ENCODE data around the gene REXO1. TPM values are rescaled to one million over a fixed set of nuclear protein-coding genes. Genes with fewer than 3 reads are reported as not detected.

REXO1 gene
- total and polyA plus RNA-seq, 9 of the 15 experiments (the other 6 are each of a cell fraction or from before 2014, with no cell fraction given): 0.04 to 63.3 (median 15.8) TPM

DNA sequence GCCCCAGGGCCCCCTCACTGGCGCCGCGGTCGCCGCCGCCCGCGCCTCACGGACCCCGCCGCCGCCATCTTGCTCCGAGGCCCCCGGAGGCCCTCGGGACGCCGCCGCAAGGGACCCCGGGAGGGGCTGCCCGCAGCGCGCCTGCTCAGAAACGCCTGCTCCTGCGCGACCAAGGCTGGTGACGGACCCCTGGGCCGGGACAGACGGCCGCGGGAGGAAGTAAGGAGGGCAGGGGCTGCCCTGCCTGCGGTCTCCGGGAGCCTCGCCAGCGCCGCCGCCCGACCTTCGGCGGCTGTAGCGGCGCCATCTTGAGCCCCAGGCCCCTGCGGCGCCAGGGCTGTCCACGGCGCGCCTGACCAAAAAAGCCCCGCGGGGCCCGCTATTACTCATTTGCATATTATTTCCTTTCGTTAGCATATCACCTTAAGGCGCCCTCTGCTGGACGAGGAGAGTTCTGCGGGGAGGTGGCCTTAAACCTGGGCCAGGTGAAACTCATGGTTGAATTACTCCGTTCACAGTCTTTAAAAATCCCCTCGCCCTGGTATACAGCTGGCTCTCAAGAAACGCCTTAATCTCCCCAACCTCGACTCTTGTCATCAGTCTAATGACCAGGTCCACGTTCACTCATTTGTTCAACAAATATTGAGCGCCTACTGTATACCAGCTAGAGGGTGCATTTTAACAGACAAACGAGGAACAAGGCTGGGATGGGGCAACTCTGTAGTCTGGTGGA lies at the start of gene REXO1 (continued):
- peak; percentile 29 for TF ChIP-seq NEUROD1 (IDR thresholded peaks at IDR 0.05; ENCODE audit: borderline replicate concordance, low read depth, low read length, partially characterized antibody)
- 0 out of 2 replicates have a peak, but pooled peaks have one; percentile 26 for TF ChIP-seq ETV5 (CRISPR knock-in tag; IDR thresholded peaks at IDR 0.05; ENCODE audit: low read depth)
- no peak for TF ChIP-seq NCOA4 (IDR thresholded peaks at IDR 0.05; ENCODE audit: partially characterized antibody)
- TF ChIP-seq ZNF766 (CRISPR knock-in tag; conservative IDR thresholded peaks at IDR 0.05): no peak
- TF ChIP-seq NR2F6 (CRISPR knock-in tag; IDR thresholded peaks at IDR 0.05): no peak
- peak; percentile 100 for TF ChIP-seq ZKSCAN8 (CRISPR knock-in tag; IDR thresholded peaks at IDR 0.05)
- peak; percentile 94 for TF ChIP-seq TAF1 (IDR thresholded peaks at IDR 0.05; ENCODE audit: control insufficient read depth, extremely low read depth, insufficient read depth, low read length, severe bottlenecking)
- TF ChIP-seq ZNF589 (CRISPR knock-in tag; IDR thresholded peaks at IDR 0.05; ENCODE audit: low read depth): no peak
- no peak for TF ChIP-seq MYBL2 (IDR thresholded peaks at IDR 0.05; ENCODE audit: low read depth)
- TF ChIP-seq MYBL2 (CRISPR knock-in tag; IDR thresholded peaks at IDR 0.05; ENCODE audit: borderline replicate concordance): no peak
- peak; percentile 78 for TF ChIP-seq ZNF143 (CRISPR knock-in tag; IDR thresholded peaks at IDR 0.05)
- no peak for TF ChIP-seq SRSF1 (IDR thresholded peaks at IDR 0.05; ENCODE audit: low read depth, low read length)
- no peak for TF ChIP-seq COPS2 (conservative IDR thresholded peaks at IDR 0.05)
- no peak for TF ChIP-seq JUN (IDR thresholded peaks at IDR 0.05; ENCODE audit: borderline replicate concordance, low read depth, low read length)
- no peak for TF ChIP-seq JUN (CRISPR knock-in tag; IDR thresholded peaks at IDR 0.05; ENCODE audit: borderline replicate concordance)
- no peak for TF ChIP-seq SP2 (IDR thresholded peaks at IDR 0.05; ENCODE audit: extremely low read depth, low read depth, low read length, poor library complexity, severe bottlenecking)
- no peak for TF ChIP-seq STAT5B (CRISPR knock-in tag; IDR thresholded peaks at IDR 0.05)
- no peak for TF ChIP-seq PYGO2 (tag; IDR thresholded peaks at IDR 0.05)
- no peak for TF ChIP-seq SLC30A9 (CRISPR knock-in tag; IDR thresholded peaks at IDR 0.05)
- TF ChIP-seq ZNF699 (CRISPR knock-in tag; IDR thresholded peaks at IDR 0.05; ENCODE audit: insufficient replicate concordance): no peak
- TF ChIP-seq RFX5 (IDR thresholded peaks at IDR 0.05; ENCODE audit: low read depth, low read length): no peak
- TF ChIP-seq, protein P1, sequence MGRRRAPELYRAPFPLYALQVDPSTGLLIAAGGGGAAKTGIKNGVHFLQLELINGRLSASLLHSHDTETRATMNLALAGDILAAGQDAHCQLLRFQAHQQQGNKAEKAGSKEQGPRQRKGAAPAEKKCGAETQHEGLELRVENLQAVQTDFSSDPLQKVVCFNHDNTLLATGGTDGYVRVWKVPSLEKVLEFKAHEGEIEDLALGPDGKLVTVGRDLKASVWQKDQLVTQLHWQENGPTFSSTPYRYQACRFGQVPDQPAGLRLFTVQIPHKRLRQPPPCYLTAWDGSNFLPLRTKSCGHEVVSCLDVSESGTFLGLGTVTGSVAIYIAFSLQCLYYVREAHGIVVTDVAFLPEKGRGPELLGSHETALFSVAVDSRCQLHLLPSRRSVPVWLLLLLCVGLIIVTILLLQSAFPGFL (CRISPR knock-in tag; IDR thresholded peaks at IDR 0.05): no peak
- TF ChIP-seq MECOM (CRISPR knock-in tag; IDR thresholded peaks at IDR 0.05): no peak
- no peak for TF ChIP-seq KLF13 (tag; IDR thresholded peaks at IDR 0.05; ENCODE audit: borderline replicate concordance, low read depth)
- no peak for TF ChIP-seq PHB2 (IDR thresholded peaks at IDR 0.05; ENCODE audit: low read depth)
- TF ChIP-seq, protein P2, sequence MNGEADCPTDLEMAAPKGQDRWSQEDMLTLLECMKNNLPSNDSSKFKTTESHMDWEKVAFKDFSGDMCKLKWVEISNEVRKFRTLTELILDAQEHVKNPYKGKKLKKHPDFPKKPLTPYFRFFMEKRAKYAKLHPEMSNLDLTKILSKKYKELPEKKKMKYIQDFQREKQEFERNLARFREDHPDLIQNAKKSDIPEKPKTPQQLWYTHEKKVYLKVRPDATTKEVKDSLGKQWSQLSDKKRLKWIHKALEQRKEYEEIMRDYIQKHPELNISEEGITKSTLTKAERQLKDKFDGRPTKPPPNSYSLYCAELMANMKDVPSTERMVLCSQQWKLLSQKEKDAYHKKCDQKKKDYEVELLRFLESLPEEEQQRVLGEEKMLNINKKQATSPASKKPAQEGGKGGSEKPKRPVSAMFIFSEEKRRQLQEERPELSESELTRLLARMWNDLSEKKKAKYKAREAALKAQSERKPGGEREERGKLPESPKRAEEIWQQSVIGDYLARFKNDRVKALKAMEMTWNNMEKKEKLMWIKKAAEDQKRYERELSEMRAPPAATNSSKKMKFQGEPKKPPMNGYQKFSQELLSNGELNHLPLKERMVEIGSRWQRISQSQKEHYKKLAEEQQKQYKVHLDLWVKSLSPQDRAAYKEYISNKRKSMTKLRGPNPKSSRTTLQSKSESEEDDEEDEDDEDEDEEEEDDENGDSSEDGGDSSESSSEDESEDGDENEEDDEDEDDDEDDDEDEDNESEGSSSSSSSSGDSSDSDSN (IDR thresholded peaks at IDR 0.05; ENCODE audit: borderline replicate concordance in 1 of 2, low read depth in 2 of 2, low read length in 2 of 2): no peak
- peak; percentile 44; the same call in 1 of the 2 replicates for TF ChIP-seq KLF1 (tag; IDR thresholded peaks at IDR 0.05)

Data from K562 (cell line).